ENCODE measurements around the gene GADD45A.

Gene GADD45A

GRCh38 chr1:67701876-67702275 is 16.9 kb downstream of the GADD45A start:
- no CpG with 5 or more reads among the region's 2 CpGs for WGBS (ENCODE audit: extremely low coverage, insufficient coverage, insufficient read length)
- H3K79me1 ChIP-seq (ENCODE audit: low read length), result peaks cover 10% of the 10 kb centered on the region

GRCh38 chr1:67704351-67704750 is 19.4 kb downstream of the GADD45A start:
- no peaks in the 10 kb centered on the region for H3K79me2 ChIP-seq (ENCODE audit: control insufficient read depth, insufficient read depth, low read length, poor library complexity)
- no peak overlapping the region for H4K91ac ChIP-seq (ENCODE audit: low read depth, low read length)
- H2BK120ac ChIP-seq (ENCODE audit: insufficient read depth, low read length, poor library complexity), result no peak overlapping the region
- no peak overlapping the region for H3K23ac ChIP-seq (ENCODE audit: low read length)
- H3K18ac ChIP-seq (ENCODE audit: low read length), result no peak overlapping the region
- no peak overlapping the region for H4K12ac ChIP-seq (ENCODE audit: low read depth, low read length)
- H2BK12ac ChIP-seq (ENCODE audit: low read length), result peak overlapping the region; percentile 43
- H2AFZ ChIP-seq (ENCODE audit: insufficient read depth, low read length, poor library complexity), result no peak overlapping the region
- peaks cover 2% of the 10 kb centered on the region in 2 experiments for H3K36me3 ChIP-seq (ENCODE audit: control insufficient read depth in 1 of 2, insufficient read depth in 2 of 2, low read length in 2 of 2)
- H3K4me2 ChIP-seq (ENCODE audit: low read length), result no peak overlapping the region
- H4K8ac ChIP-seq (ENCODE audit: low read depth, low read length), result no peak overlapping the region
- peaks cover 7 to 11% of the 10 kb centered on the region in 2 experiments for H3K4me1 ChIP-seq (ENCODE audit: control insufficient read depth in 1 of 2, insufficient read depth in 2 of 2, low read length in 2 of 2)
- no CpG with 5 or more reads among the region's 3 CpGs for WGBS (ENCODE audit: extremely low coverage, insufficient coverage, insufficient read length)
- H3K27me3 ChIP-seq (ENCODE audit: insufficient read depth, low read length), result no peaks in the 10 kb centered on the region
- H3K79me1 ChIP-seq (ENCODE audit: low read length), result peaks cover 10% of the 10 kb centered on the region
- H2AK5ac ChIP-seq (ENCODE audit: low read length), result peak overlapping the region; percentile 47
- no peak overlapping the region for H3K4me3 ChIP-seq (ENCODE audit: low read depth, low read length)
- H3K9me3 ChIP-seq (ENCODE audit: insufficient read depth, low read depth, low read length), result no peaks in the 10 kb centered on the region
- H2BK5ac ChIP-seq (ENCODE audit: low read depth, low read length, poor library complexity), result peak overlapping the region; percentile 35
- H3K14ac ChIP-seq (ENCODE audit: low read length), result no peak overlapping the region
- no peak overlapping the region for H3K4ac ChIP-seq (ENCODE audit: low read depth, low read length)
- H3K9ac ChIP-seq (ENCODE audit: low read length), result no peak overlapping the region
- no peak overlapping the region for H3K27ac ChIP-seq (ENCODE audit: low read depth, low read length)
- DNase-seq, result no peak

More at GRCh38 chr1:67701876-67702275, 16.9 kb downstream of the GADD45A start:
- no peak overlapping the region for H3K27ac ChIP-seq (ENCODE audit: low read depth, low read length)
- H4K8ac ChIP-seq (ENCODE audit: low read depth, low read length), result no peak overlapping the region
- H2AK5ac ChIP-seq (ENCODE audit: low read length), result peak overlapping the region; percentile 35
- no peak overlapping the region for H3K23ac ChIP-seq (ENCODE audit: low read length)
- no peak overlapping the region for H3K18ac ChIP-seq (ENCODE audit: low read length)
- no peak overlapping the region for H3K14ac ChIP-seq (ENCODE audit: low read length)
- peak overlapping the region; percentile 31 for H2BK120ac ChIP-seq (ENCODE audit: insufficient read depth, low read length, poor library complexity)
- no peaks in the 10 kb centered on the region for H3K27me3 ChIP-seq (ENCODE audit: insufficient read depth, low read length)
- H3K4me2 ChIP-seq (ENCODE audit: low read length), result no peak overlapping the region
- no peak overlapping the region for H3K9ac ChIP-seq (ENCODE audit: low read length)
- H2AFZ ChIP-seq (ENCODE audit: insufficient read depth, low read length, poor library complexity), result no peak overlapping the region
- DNase-seq, result no peak
- peak overlapping the region; percentile 92 for H2BK12ac ChIP-seq (ENCODE audit: low read length)
- peaks cover 7 to 11% of the 10 kb centered on the region in 2 experiments for H3K4me1 ChIP-seq (ENCODE audit: control insufficient read depth in 1 of 2, insufficient read depth in 2 of 2, low read length in 2 of 2)
- H4K91ac ChIP-seq (ENCODE audit: low read depth, low read length), result no peak overlapping the region
- H4K12ac ChIP-seq (ENCODE audit: low read depth, low read length), result no peak overlapping the region
- H3K4ac ChIP-seq (ENCODE audit: low read depth, low read length), result no peak overlapping the region
- H2BK5ac ChIP-seq (ENCODE audit: low read depth, low read length, poor library complexity), result no peak overlapping the region
- no peaks in the 10 kb centered on the region for H3K9me3 ChIP-seq (ENCODE audit: insufficient read depth, low read depth, low read length)
- H3K36me3 ChIP-seq (ENCODE audit: control insufficient read depth in 1 of 2, insufficient read depth in 2 of 2, low read length in 2 of 2), result peaks cover 2% of the 10 kb centered on the region in 2 experiments
- no peaks in the 10 kb centered on the region for H3K79me2 ChIP-seq (ENCODE audit: control insufficient read depth, insufficient read depth, low read length, poor library complexity)
- no peak overlapping the region for H3K4me3 ChIP-seq (ENCODE audit: low read depth, low read length)

DNA sequence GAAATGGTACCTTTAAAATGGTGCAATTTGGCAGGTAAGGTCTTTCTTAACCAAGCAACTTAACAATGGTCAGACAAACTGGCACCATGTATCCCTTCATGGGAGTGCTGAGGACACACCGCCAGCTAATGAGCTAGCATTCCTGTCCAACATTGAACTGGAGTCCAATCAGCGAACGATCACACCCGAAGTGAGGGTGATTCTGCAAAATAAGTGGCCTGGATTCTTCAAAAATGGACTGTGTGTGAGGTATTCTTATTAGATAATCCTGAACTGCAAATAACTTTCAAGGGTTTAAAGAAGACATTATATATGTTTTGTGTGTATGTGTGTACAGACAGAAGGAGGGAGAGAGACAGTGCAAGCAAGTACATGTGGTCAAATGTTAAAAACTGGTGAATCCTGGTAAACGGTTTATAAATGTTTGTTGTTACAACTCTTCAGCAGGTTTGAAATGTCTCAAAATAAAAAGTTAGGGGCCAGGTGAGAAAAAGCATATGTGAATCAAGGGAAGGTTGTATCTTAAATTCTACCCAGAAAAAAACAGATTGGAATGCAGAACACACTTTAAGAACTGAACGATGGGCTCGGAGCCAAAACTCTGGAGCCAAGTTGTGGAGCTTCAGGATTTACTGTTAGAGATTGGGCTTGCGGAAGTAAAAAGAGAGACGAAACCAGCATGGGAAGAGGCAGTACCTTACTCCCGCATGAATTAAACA is 20.9 kb downstream of the GADD45A start:
- no peak overlapping the region for H2AFZ ChIP-seq (ENCODE audit: insufficient read depth, low read length, poor library complexity)
- no peaks in the 10 kb centered on the region for H3K27me3 ChIP-seq (ENCODE audit: insufficient read depth, low read length)
- H4K8ac ChIP-seq (ENCODE audit: low read depth, low read length), result no peak overlapping the region
- no peaks in the 10 kb centered on the region for H3K9me3 ChIP-seq (ENCODE audit: insufficient read depth, low read depth, low read length)
- no peak overlapping the region for H2BK120ac ChIP-seq (ENCODE audit: insufficient read depth, low read length, poor library complexity)
- DNase-seq, result no peak
- H3K4me3 ChIP-seq (ENCODE audit: low read depth, low read length), result no peak overlapping the region
- H4K91ac ChIP-seq (ENCODE audit: low read depth, low read length), result no peak overlapping the region
- H3K23ac ChIP-seq (ENCODE audit: low read length), result no peak overlapping the region
- no peak overlapping the region for H3K9ac ChIP-seq (ENCODE audit: low read length)
- no peak overlapping the region for H3K14ac ChIP-seq (ENCODE audit: low read length)
- no peak overlapping the region for H2BK5ac ChIP-seq (ENCODE audit: low read depth, low read length, poor library complexity)
- no peak overlapping the region for H4K12ac ChIP-seq (ENCODE audit: low read depth, low read length)
- H3K18ac ChIP-seq (ENCODE audit: low read length), result no peak overlapping the region
- WGBS (ENCODE audit: extremely low coverage, insufficient coverage, insufficient read length), result no CpG with 5 or more reads among the region's 10 CpGs
- H3K4me2 ChIP-seq (ENCODE audit: low read length), result no peak overlapping the region
- H3K4me1 ChIP-seq (ENCODE audit: control insufficient read depth in 1 of 2, insufficient read depth in 2 of 2, low read length in 2 of 2), result peaks cover 3 to 4% of the 10 kb centered on the region in 2 experiments
- no peaks in the 10 kb centered on the region for H3K79me2 ChIP-seq (ENCODE audit: control insufficient read depth, insufficient read depth, low read length, poor library complexity)
- H3K79me1 ChIP-seq (ENCODE audit: low read length), result peaks cover 5% of the 10 kb centered on the region
- no peak overlapping the region for H3K27ac ChIP-seq (ENCODE audit: low read depth, low read length)
- no peak overlapping the region for H3K4ac ChIP-seq (ENCODE audit: low read depth, low read length)
- no peak overlapping the region for H2AK5ac ChIP-seq (ENCODE audit: low read length)
- peak overlapping the region; percentile 62 for H2BK12ac ChIP-seq (ENCODE audit: low read length)
- peaks cover 2% of the 10 kb centered on the region in 2 experiments for H3K36me3 ChIP-seq (ENCODE audit: control insufficient read depth in 1 of 2, insufficient read depth in 2 of 2, low read length in 2 of 2)

DNA sequence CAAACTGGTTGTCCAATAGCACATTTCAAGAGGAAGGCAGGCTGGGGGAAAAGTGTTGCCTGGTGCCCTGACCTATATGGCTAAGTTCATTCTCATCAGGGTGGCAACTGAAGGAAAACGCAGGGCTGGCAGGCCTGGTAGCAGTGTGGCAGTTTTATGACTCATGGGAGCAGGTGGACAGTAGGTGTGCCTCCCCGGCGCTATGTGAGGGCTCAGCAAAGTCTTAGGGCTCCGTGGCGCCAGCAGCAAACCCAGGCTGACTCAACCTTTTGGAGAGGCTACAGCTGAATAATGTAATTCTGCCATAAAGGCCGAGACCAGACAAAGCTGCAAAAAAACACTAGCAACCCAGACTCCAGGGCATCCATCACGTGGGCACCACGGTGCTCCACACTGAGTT is 23.6 kb downstream of the GADD45A start:
- H2BK120ac ChIP-seq (ENCODE audit: insufficient read depth, low read length, poor library complexity), result no peak overlapping the region
- peaks cover 1% of the 10 kb centered on the region for H3K79me1 ChIP-seq (ENCODE audit: low read length)
- H3K79me2 ChIP-seq (ENCODE audit: control insufficient read depth, insufficient read depth, low read length, poor library complexity), result no peaks in the 10 kb centered on the region
- no peak overlapping the region for H2AK5ac ChIP-seq (ENCODE audit: low read length)
- no peak overlapping the region for H3K9ac ChIP-seq (ENCODE audit: low read length)
- H3K27me3 ChIP-seq (ENCODE audit: insufficient read depth, low read length), result no peaks in the 10 kb centered on the region
- no peaks in the 10 kb centered on the region for H3K9me3 ChIP-seq (ENCODE audit: insufficient read depth, low read depth, low read length)
- H3K36me3 ChIP-seq (ENCODE audit: control insufficient read depth in 1 of 2, insufficient read depth in 2 of 2, low read length in 2 of 2), result peaks cover 2% of the 10 kb centered on the region in 2 experiments
- no peak overlapping the region for H3K4ac ChIP-seq (ENCODE audit: low read depth, low read length)
- no peak overlapping the region for H3K4me3 ChIP-seq (ENCODE audit: low read depth, low read length)
- no peak overlapping the region for H3K4me2 ChIP-seq (ENCODE audit: low read length)
- H3K18ac ChIP-seq (ENCODE audit: low read length), result no peak overlapping the region
- no peak overlapping the region for H4K91ac ChIP-seq (ENCODE audit: low read depth, low read length)
- no peak overlapping the region for H4K12ac ChIP-seq (ENCODE audit: low read depth, low read length)
- no CpG with 5 or more reads among the region's 8 CpGs for WGBS (ENCODE audit: extremely low coverage, insufficient coverage, insufficient read length)
- H3K4me1 ChIP-seq (ENCODE audit: control insufficient read depth in 1 of 2, insufficient read depth in 2 of 2, low read length in 2 of 2), result no peaks in the 10 kb centered on the region
- no peak overlapping the region for H2BK5ac ChIP-seq (ENCODE audit: low read depth, low read length, poor library complexity)
- H2AFZ ChIP-seq (ENCODE audit: insufficient read depth, low read length, poor library complexity), result no peak overlapping the region
- no peak for DNase-seq
- H3K23ac ChIP-seq (ENCODE audit: low read length), result no peak overlapping the region
- no peak overlapping the region for H2BK12ac ChIP-seq (ENCODE audit: low read length)
- no peak overlapping the region for H4K8ac ChIP-seq (ENCODE audit: low read depth, low read length)
- no peak overlapping the region for H3K27ac ChIP-seq (ENCODE audit: low read depth, low read length)
- H3K14ac ChIP-seq (ENCODE audit: low read length), result no peak overlapping the region
